ENCODE measurements around the gene RNF10. TPM values are rescaled to one million over a fixed set of nuclear protein-coding genes. Genes with fewer than 3 reads are reported as not detected.

Gene RNF10
- total RNA-seq, 1 experiment from 2014 or later = 79.7 TPM

DNA sequence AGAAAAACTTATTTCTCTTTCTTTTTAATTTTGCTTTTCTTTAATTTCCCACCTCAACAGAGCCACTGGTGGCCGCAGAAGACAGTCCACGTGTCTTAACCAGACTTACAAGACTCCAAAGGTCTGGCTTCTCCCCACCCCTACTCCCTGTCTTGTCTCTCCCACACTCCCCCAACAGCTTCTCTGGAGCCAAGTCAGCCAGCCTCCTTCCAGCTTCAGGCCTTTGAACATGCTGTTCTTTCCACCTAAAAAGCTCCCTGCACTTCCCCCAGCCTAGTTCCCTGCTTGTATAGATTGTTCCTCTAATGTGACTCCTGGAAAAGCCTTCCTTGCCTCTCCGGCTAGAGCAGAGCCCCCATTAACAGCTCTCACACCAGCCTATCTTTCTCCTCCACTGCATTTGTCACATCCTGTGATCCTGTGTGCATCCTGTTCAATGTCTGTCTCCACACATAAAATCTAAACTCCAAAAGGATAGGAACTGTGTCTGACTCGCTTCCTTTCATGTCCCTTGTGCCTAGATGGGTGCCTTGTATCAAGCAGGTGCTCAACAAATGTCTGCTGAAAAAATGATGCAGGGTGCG, 46.0 kb upstream of the RNF10 start:
- H3K79me2 ChIP-seq (ENCODE audit: low read length) = no peaks in the 10 kb centered on the region
- TF ChIP-seq, protein P1, sequence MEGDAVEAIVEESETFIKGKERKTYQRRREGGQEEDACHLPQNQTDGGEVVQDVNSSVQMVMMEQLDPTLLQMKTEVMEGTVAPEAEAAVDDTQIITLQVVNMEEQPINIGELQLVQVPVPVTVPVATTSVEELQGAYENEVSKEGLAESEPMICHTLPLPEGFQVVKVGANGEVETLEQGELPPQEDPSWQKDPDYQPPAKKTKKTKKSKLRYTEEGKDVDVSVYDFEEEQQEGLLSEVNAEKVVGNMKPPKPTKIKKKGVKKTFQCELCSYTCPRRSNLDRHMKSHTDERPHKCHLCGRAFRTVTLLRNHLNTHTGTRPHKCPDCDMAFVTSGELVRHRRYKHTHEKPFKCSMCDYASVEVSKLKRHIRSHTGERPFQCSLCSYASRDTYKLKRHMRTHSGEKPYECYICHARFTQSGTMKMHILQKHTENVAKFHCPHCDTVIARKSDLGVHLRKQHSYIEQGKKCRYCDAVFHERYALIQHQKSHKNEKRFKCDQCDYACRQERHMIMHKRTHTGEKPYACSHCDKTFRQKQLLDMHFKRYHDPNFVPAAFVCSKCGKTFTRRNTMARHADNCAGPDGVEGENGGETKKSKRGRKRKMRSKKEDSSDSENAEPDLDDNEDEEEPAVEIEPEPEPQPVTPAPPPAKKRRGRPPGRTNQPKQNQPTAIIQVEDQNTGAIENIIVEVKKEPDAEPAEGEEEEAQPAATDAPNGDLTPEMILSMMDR (conservative IDR thresholded peaks at IDR 0.05; ENCODE audit: low read depth, low read length) = no peak
- TF ChIP-seq EZH2 (IDR thresholded peaks at IDR 0.05; ENCODE audit: low read length, unreplicated experiment) (no peak), EZH2phosphoT487 (IDR thresholded peaks at IDR 0.05; ENCODE audit: borderline replicate concordance, low read length) (no peak)
- H3K27ac ChIP-seq (ENCODE audit: low read length) = no peak overlapping the region
- no peaks in the 10 kb centered on the region for H3K9me3 ChIP-seq (ENCODE audit: low read length)
- H4K20me1 ChIP-seq (ENCODE audit: low read length) = no peaks in the 10 kb centered on the region
- H3K4me1 ChIP-seq (ENCODE audit: insufficient read depth, low read length) = peaks cover 13% of the 10 kb centered on the region
- H3K36me3 ChIP-seq (ENCODE audit: low read depth, low read length) = no peaks in the 10 kb centered on the region
- DNase-seq (no peak), ATAC-seq (no peak)
- no peak overlapping the region for H3K9ac ChIP-seq (ENCODE audit: low read length)
- no peak overlapping the region for H2AFZ ChIP-seq (ENCODE audit: low read length)
- CTCF ChIA-PET = interaction anchor here (0.8 kb wide), 1 partner anchor 18 kb away, joined by 4 read pairs; no protein-coding TSS in a partner anchor
- H3K4me2 ChIP-seq (ENCODE audit: low read length) = no peak overlapping the region
- POLR2A ChIA-PET (ENCODE audit: unreplicated experiment) = no interaction called here
- intact Hi-C loops (cut with micrococcal nuclease) = no loop called here
- H3F3A ChIP-seq (ENCODE audit: low read length, unreplicated experiment) = no peaks in the 10 kb centered on the region
- no peak overlapping the region for H3K4me3 ChIP-seq (ENCODE audit: low read length)
- no peaks in the 10 kb centered on the region for H3K27me3 ChIP-seq (ENCODE audit: low read length)
- no peaks in the 10 kb centered on the region for H3K9me2 ChIP-seq (replicated peaks; ENCODE audit: low read length)
- BruUV-seq (replicated peaks) = no TSS peak

DNA sequence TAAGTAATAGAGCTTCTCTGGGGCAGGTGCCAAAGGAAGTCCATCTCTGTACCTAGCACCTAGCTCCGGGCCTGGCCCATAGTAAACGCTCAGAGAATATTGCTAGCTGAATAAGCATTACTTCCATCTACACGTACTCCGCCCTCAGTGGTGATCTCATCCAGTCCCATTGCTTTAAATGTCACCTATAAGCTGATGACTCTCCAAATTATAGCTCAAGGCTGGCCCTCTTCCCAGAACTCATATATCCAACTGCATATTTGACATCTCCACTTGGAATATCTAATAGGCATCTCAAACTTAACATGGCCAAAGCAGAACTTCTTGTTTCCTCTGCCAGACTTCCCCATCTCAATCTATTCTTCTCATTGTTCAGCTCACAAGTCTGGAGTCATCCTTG, 45.1 kb upstream of the RNF10 start:
- POLR2A ChIA-PET (ENCODE audit: unreplicated experiment) = interaction anchor here (0.6 kb wide), 2 partner anchors 28 to 196 kb away, joined by 3 to 7 read pairs; partner anchors contain the start of gene RNU4-1
- peaks cover 13% of the 10 kb centered on the region for H3K4me1 ChIP-seq (ENCODE audit: insufficient read depth, low read length)
- intact Hi-C loops (cut with micrococcal nuclease) = loop anchor here (1.0 kb wide), 1 partner anchor 15 kb away; no protein-coding TSS in a partner anchor
- TF ChIP-seq, protein P1 (conservative IDR thresholded peaks at IDR 0.05; ENCODE audit: low read depth, low read length) = no peak
- TF ChIP-seq EZH2 (IDR thresholded peaks at IDR 0.05; ENCODE audit: low read length, unreplicated experiment) = no peak
- TF ChIP-seq EZH2phosphoT487 (IDR thresholded peaks at IDR 0.05; ENCODE audit: borderline replicate concordance, low read length) = no peak
- no peak overlapping the region for H3K27ac ChIP-seq (ENCODE audit: low read length)
- H3K9me2 ChIP-seq (replicated peaks; ENCODE audit: low read length) = no peaks in the 10 kb centered on the region
- no peak overlapping the region for H3K4me3 ChIP-seq (ENCODE audit: low read length)
- no peaks in the 10 kb centered on the region for H3K27me3 ChIP-seq (ENCODE audit: low read length)
- H3K79me2 ChIP-seq (ENCODE audit: low read length) = no peaks in the 10 kb centered on the region
- H3F3A ChIP-seq (ENCODE audit: low read length, unreplicated experiment) = no peaks in the 10 kb centered on the region
- DNase-seq = peak; percentile 82
- peak; percentile 96 for ATAC-seq
- no peaks in the 10 kb centered on the region for H4K20me1 ChIP-seq (ENCODE audit: low read length)
- no peak overlapping the region for H2AFZ ChIP-seq (ENCODE audit: low read length)
- no peak overlapping the region for H3K9ac ChIP-seq (ENCODE audit: low read length)
- BruUV-seq (replicated peaks) = no TSS peak
- CTCF ChIA-PET = interaction anchor here (0.8 kb wide), 1 partner anchor 19 kb away, joined by 4 read pairs; no protein-coding TSS in a partner anchor
- peak overlapping the region; percentile 17; the same call in 1 of the 2 replicates for H3K4me2 ChIP-seq (ENCODE audit: low read length)
- no peaks in the 10 kb centered on the region for H3K9me3 ChIP-seq (ENCODE audit: low read length)
- no peaks in the 10 kb centered on the region for H3K36me3 ChIP-seq (ENCODE audit: low read depth, low read length)

DNA sequence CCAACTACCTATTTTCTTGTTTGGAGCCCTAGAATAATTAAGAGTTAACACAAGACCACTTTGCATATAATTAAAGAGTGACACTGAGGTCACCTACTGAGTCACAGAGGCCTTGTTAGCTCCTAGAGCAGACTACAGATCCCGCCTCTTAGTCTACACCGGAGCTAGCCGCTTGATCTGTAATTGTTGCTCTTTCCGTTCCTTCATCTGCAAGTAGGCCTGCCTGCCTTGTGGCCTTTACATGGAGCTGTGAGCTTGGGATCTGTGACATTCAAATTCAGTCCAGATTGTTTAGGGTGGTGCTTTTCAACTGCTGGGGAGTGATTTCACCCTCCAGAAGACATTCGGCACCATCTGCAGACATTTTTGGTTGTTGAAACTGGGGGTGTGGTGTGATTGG, 43.8 kb upstream of the RNF10 start:
- BruUV-seq (replicated peaks) = no TSS peak
- Histone ChIP-seq H3F3A (ENCODE audit: low read length, unreplicated experiment) (no peaks in the 10 kb centered on the region), H3K4me1 (ENCODE audit: insufficient read depth, low read length) (peaks cover 21% of the 10 kb centered on the region), H2AFZ (ENCODE audit: low read length) (no peak overlapping the region), H3K27me3 (ENCODE audit: low read length) (no peaks in the 10 kb centered on the region), H3K4me3 (ENCODE audit: low read length) (no peak overlapping the region), H3K36me3 (ENCODE audit: low read depth, low read length) (no peaks in the 10 kb centered on the region), H3K27ac (ENCODE audit: low read length) (no peak overlapping the region), H4K20me1 (ENCODE audit: low read length) (no peaks in the 10 kb centered on the region), H3K4me2 (ENCODE audit: low read length) (no peak overlapping the region), H3K79me2 (ENCODE audit: low read length) (peaks cover 10% of the 10 kb centered on the region), H3K9ac (ENCODE audit: low read length) (no peak overlapping the region), H3K9me2 (replicated peaks; ENCODE audit: low read length) (no peaks in the 10 kb centered on the region), H3K9me3 (ENCODE audit: low read length) (no peaks in the 10 kb centered on the region)
- TF ChIP-seq EZH2phosphoT487 (IDR thresholded peaks at IDR 0.05; ENCODE audit: borderline replicate concordance, low read length) = no peak
- TF ChIP-seq EZH2 (IDR thresholded peaks at IDR 0.05; ENCODE audit: low read length, unreplicated experiment) = no peak
- TF ChIP-seq, protein P1 (conservative IDR thresholded peaks at IDR 0.05; ENCODE audit: low read depth, low read length) = no peak
- CTCF ChIA-PET = no interaction called here
- DNase-seq (no peak), ATAC-seq (no peak)
- POLR2A ChIA-PET (ENCODE audit: unreplicated experiment) = no interaction called here
- intact Hi-C loops (cut with micrococcal nuclease) = no loop called here
